NCI-H187 (cell line): ENCODE data around the gene LRRC4C.
"Not testable (repeated sequence)": the region's sequence is repeated elsewhere in the genome, so short reads cannot be mapped to it uniquely, and the experiment has no call there.

Experiments used
- DNase-seq, 2 experiments: peaks; one replicate each; lab custom pipeline; 2025; lab: John Stamatoyannopoulos, UW

LRRC4C gene

GRCh38 chr11:40168414-40168813, 1291.0 kb downstream of the LRRC4C start:
- no peak for DNase-seq

- not testable (repeated sequence) for DNase-seq
These were observed 1291.6 kb downstream of the LRRC4C start for GRCh38 chr11:40167805-40168204.

GRCh38 chr11:40166892-40167291, 1292.6 kb downstream of the LRRC4C start:
- no peak for DNase-seq

- DNase-seq: no peak
These were observed 1296.3 kb downstream of the LRRC4C start for GRCh38 chr11:40162901-40163883.

- no peak for DNase-seq
These were observed 1297.5 kb downstream of the LRRC4C start for GRCh38 chr11:40161854-40162410.

GRCh38 chr11:40160418-40160817, 1299.0 kb downstream of the LRRC4C start:
- no peak for DNase-seq

GRCh38 chr11:40149721-40150120, 1309.7 kb downstream of the LRRC4C start:
- no peak for DNase-seq

GRCh38 chr11:40140560-40140959, 1318.9 kb downstream of the LRRC4C start:
- DNase-seq: no peak

- DNase-seq: no peak
These were observed 1319.9 kb downstream of the LRRC4C start for GRCh38 chr11:40139536-40139935.

GRCh38 chr11:40139066-40139465, 1320.4 kb downstream of the LRRC4C start:
- no peak for DNase-seq

GRCh38 chr11:40134820-40135570, 1324.5 kb downstream of the LRRC4C start:
- DNase-seq: no peak

- no peak for DNase-seq
These were observed 1326.0 kb downstream of the LRRC4C start for GRCh38 chr11:40133498-40133897.

GRCh38 chr11:40132912-40133311, 1326.5 kb downstream of the LRRC4C start:
- no peak for DNase-seq

GRCh38 chr11:40130427-40130826, 1329.0 kb downstream of the LRRC4C start:
- DNase-seq: no peak

- no peak for DNase-seq
These were observed 1330.2 kb downstream of the LRRC4C start for GRCh38 chr11:40129266-40129665.

GRCh38 chr11:40125054-40125453, 1334.4 kb downstream of the LRRC4C start:
- no peak for DNase-seq

GRCh38 chr11:40119661-40120060, 1339.8 kb downstream of the LRRC4C start:
- no peak for DNase-seq

GRCh38 chr11:40118780-40119179, 1340.7 kb downstream of the LRRC4C start:
- no peak for DNase-seq

- no peak for DNase-seq
These were observed 1341.4 kb downstream of the LRRC4C start for GRCh38 chr11:40118026-40118425.

- no peak for DNase-seq
These were observed 1354.4 kb downstream of the LRRC4C start for GRCh38 chr11:40104941-40105550.

GRCh38 chr11:40100781-40101180, 1358.7 kb downstream of the LRRC4C start:
- DNase-seq: no peak

- no peak for DNase-seq
These were observed 1359.3 kb downstream of the LRRC4C start for GRCh38 chr11:40100162-40100553.
